NCI-H187 treated with DMSO at 0.1 percent for 48 hours (cell line): Measurements from ENCODE around the gene SNCB.

ENCODE experiments used
- DNase-seq: peaks from one replicate; lab custom pipeline; 2025; lab: John Stamatoyannopoulos, UW

The SNCB gene

GRCh38 chr5:176575066-176575465, 55.3 kb downstream of the SNCB start:
- DNase-seq: no peak

GRCh38 chr5:176574297-176574591, 56.1 kb downstream of the SNCB start:
- DNase-seq: no peak

- no peak for DNase-seq
Observed at GRCh38 chr5:176573564-176574296, 56.6 kb downstream of the SNCB start.
